ENCODE data around the gene RASSF1.

RASSF1 gene

DNA sequence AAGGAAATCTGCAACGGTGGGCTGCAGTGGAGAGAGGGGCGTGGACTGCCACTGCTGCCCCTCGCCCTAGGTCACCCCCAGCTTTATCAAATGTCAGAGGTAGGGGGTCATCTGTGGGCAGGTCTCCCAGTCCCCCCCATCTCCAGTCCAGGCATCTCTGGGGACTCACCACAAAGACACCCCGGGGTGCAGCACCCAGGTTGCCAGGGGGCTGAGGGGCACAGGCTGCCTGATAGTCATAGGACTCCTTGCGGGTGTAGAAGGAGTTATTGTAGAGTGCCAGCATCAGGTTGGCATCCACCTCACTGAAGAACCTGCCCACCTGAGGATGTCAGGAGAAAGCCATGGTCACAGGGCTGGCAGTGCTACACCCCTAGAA lies 25.2 kb upstream of the RASSF1 start:
- TF ChIP-seq CTCF (conservative IDR thresholded peaks at IDR 0.05; ENCODE audit: low read depth, low read length) = no peak
- H3K4me3 ChIP-seq (ENCODE audit: low read depth, low read length) = no peak overlapping the region
- DNase-seq (ENCODE audit: low read depth) = no peak

GRCh38 chr3:50365080-50365841 lies 24.6 kb upstream of the RASSF1 start:
- peak overlapping the region; percentile 56 for H3K4me3 ChIP-seq (ENCODE audit: low read depth, low read length)
- DNase-seq (ENCODE audit: low read depth) = peak; percentile 70
- TF ChIP-seq CTCF (conservative IDR thresholded peaks at IDR 0.05; ENCODE audit: low read depth, low read length) = no peak

GRCh38 chr3:50364573-50365079 lies 24.0 kb upstream of the RASSF1 start:
- H3K4me3 ChIP-seq (ENCODE audit: low read depth, low read length) = peak overlapping the region; percentile 56
- TF ChIP-seq CTCF (conservative IDR thresholded peaks at IDR 0.05; ENCODE audit: low read depth, low read length) = no peak
- DNase-seq (ENCODE audit: low read depth) = no peak

- H3K4me3 ChIP-seq (ENCODE audit: low read depth, low read length) = peak overlapping the region; percentile 53
- no peak for DNase-seq (ENCODE audit: low read depth)
- no peak for TF ChIP-seq CTCF (conservative IDR thresholded peaks at IDR 0.05; ENCODE audit: low read depth, low read length)
Measured at GRCh38 chr3:50359760-50360110, 19.1 kb upstream of the RASSF1 start.

- TF ChIP-seq CTCF (conservative IDR thresholded peaks at IDR 0.05; ENCODE audit: low read depth, low read length) = no peak
- peak; percentile 100 for DNase-seq (ENCODE audit: low read depth)
- peak within 1 kb of the TSS; percentile 99 for H3K4me3 ChIP-seq (ENCODE audit: low read depth, low read length)
Measured at GRCh38 chr3:50358911-50359759, 18.5 kb upstream of the RASSF1 start, which contains the start of gene TMEM115. TMEM115 (minus strand) TSS chr3:50359521; CDS start chr3:50359063, 458 bp downstream.

GRCh38 chr3:50358355-50358910 lies 17.8 kb upstream of the RASSF1 start:
- peak overlapping the region; percentile 99 for H3K4me3 ChIP-seq (ENCODE audit: low read depth, low read length)
- no peak for DNase-seq (ENCODE audit: low read depth)
- TF ChIP-seq CTCF (conservative IDR thresholded peaks at IDR 0.05; ENCODE audit: low read depth, low read length) = no peak

All from choroid plexus epithelial cell (primary cell).